GM21576 (cell line): Measurements from ENCODE around the gene PLPP1.
A peak's percentile ranks its signal among the peaks of the same experiment; 100 is the strongest.
"Not testable (repeated sequence)": the region's sequence is repeated elsewhere in the genome, so short reads cannot be mapped to it uniquely, and the experiment has no call there.

ENCODE experiments used
- ATAC-seq: cut with Tn5 transposase; IDR thresholded peaks from one replicate; pipeline ENCODE4 v1.9.1; 2021; ENCODE audit warnings: mild to moderate bottlenecking, moderate library complexity; ENCODE audit not compliant: unreplicated experiment

The PLPP1 gene

GRCh38 chr5:55547781-55548180, 13.0 kb upstream of the PLPP1 start:
- ATAC-seq = no peak

- ATAC-seq = no peak
These were observed 12.2 kb upstream of the PLPP1 start for GRCh38 chr5:55546947-55547346.

GRCh38 chr5:55544341-55544740, 9.6 kb upstream of the PLPP1 start:
- no peak for ATAC-seq

GRCh38 chr5:55541056-55541635, 6.4 kb upstream of the PLPP1 start:
- ATAC-seq = no peak

- no peak for ATAC-seq
These were observed 5.8 kb upstream of the PLPP1 start for GRCh38 chr5:55540525-55540924.

- ATAC-seq = no peak
These were observed 5.3 kb upstream of the PLPP1 start for GRCh38 chr5:55540024-55540423.

GRCh38 chr5:55538661-55539060, 3.9 kb upstream of the PLPP1 start:
- peak; percentile 26 for ATAC-seq

- not testable (repeated sequence) for ATAC-seq
These were observed 2.6 kb upstream of the PLPP1 start for GRCh38 chr5:55537315-55537714.

GRCh38 chr5:55535199-55535905, 588 bp upstream of the PLPP1 start:
- ATAC-seq = peak; percentile 6

- peak; percentile 40 for ATAC-seq
These were observed 986 bp downstream of the PLPP1 start for GRCh38 chr5:55533521-55534435.

- ATAC-seq = no peak
These were observed 4.1 kb downstream of the PLPP1 start for GRCh38 chr5:55530669-55531068.

GRCh38 chr5:55524816-55525215, 9.9 kb downstream of the PLPP1 start:
- no peak for ATAC-seq

GRCh38 chr5:55523293-55523692, 11.5 kb downstream of the PLPP1 start:
- no peak for ATAC-seq

- ATAC-seq = no peak
These were observed 12.9 kb downstream of the PLPP1 start for GRCh38 chr5:55521881-55522280.

GRCh38 chr5:55520117-55520839, 14.5 kb downstream of the PLPP1 start:
- no peak for ATAC-seq

- no peak for ATAC-seq
These were observed 15.9 kb downstream of the PLPP1 start for GRCh38 chr5:55518831-55519390.

GRCh38 chr5:55517804-55518203, 17.0 kb downstream of the PLPP1 start:
- no peak for ATAC-seq

- no peak for ATAC-seq
These were observed 23.8 kb downstream of the PLPP1 start for GRCh38 chr5:55511010-55511409.

GRCh38 chr5:55510523-55510880, 24.3 kb downstream of the PLPP1 start:
- no peak for ATAC-seq

GRCh38 chr5:55509796-55510522, 24.8 kb downstream of the PLPP1 start:
- no peak for ATAC-seq
